Activated CD4-positive, alpha-beta T cell treated with anti-CD3 and anti-CD28 coated beads, Interleukin-2, amount 50 U/mL, for 1 hour (primary cell): Measurements from ENCODE around the gene ZBTB45.
"Not testable (repeated sequence)": the region's sequence is repeated elsewhere in the genome, so short reads cannot be mapped to it uniquely, and the experiment has no call there.

Experiments used
- DNase-seq: peaks from one replicate; pipeline ENCODE4 v3.0.0-alpha.2; 2020

ZBTB45 gene

GRCh38 chr19:58554494-58555368 lies 35.1 kb upstream of the ZBTB45 start, which contains the start of gene CHMP2A:
TSS of gene CHMP2A (minus strand) at chr19:58555105. CDS start at chr19:58554212, 893 bp downstream.
- peak; percentile 97 for DNase-seq

GRCh38 chr19:58553799-58554493 lies 34.3 kb upstream of the ZBTB45 start:
- no peak for DNase-seq

- no peak for DNase-seq
Measured at GRCh38 chr19:58552655-58553054, 33.0 kb upstream of the ZBTB45 start.

GRCh38 chr19:58551577-58552471 lies 32.2 kb upstream of the ZBTB45 start:
- no peak for DNase-seq

GRCh38 chr19:58551123-58551497 lies 31.5 kb upstream of the ZBTB45 start:
- no peak for DNase-seq

- no peak for DNase-seq
Measured at GRCh38 chr19:58550362-58551122, 30.9 kb upstream of the ZBTB45 start.

- DNase-seq, result no peak
Measured at GRCh38 chr19:58549664-58550361, 30.2 kb upstream of the ZBTB45 start.

GRCh38 chr19:58548859-58549663 lies 29.5 kb upstream of the ZBTB45 start:
- no peak for DNase-seq

GRCh38 chr19:58547323-58548312 lies 28.0 kb upstream of the ZBTB45 start:
- DNase-seq, result no peak

- DNase-seq, result no peak
Measured at GRCh38 chr19:58546019-58546530, 26.5 kb upstream of the ZBTB45 start.

- no peak for DNase-seq
Measured at GRCh38 chr19:58545286-58546018, 25.8 kb upstream of the ZBTB45 start.

GRCh38 chr19:58544591-58545285 lies 25.1 kb upstream of the ZBTB45 start:
- peak; percentile 71 for DNase-seq

GRCh38 chr19:58543826-58544590 lies 24.4 kb upstream of the ZBTB45 start, which contains the start of gene TRIM28:
TSS of gene TRIM28 (plus strand) at chr19:58544064. CDS start at chr19:58544758, 694 bp downstream.
- DNase-seq, result peak; percentile 100

GRCh38 chr19:58542641-58543372 lies 23.2 kb upstream of the ZBTB45 start:
- DNase-seq, result not testable (repeated sequence)

- not testable (repeated sequence) for DNase-seq
Measured at GRCh38 chr19:58539169-58539559, 19.6 kb upstream of the ZBTB45 start.
